K562 (cell line): ENCODE measurements around the gene ACSF3.

ENCODE experiments used
- CTCF ChIP-seq, 3 experiments: IDR thresholded peaks in 2 of 3; conservative IDR thresholded peaks in 1 of 3; 2 replicates each; pipeline ENCODE4 v1.5.1; 2011 to 2012; ENCODE audit warnings: low read length in 3 of 3, mild to moderate bottlenecking in 3 of 3, control low read depth in 2 of 3, improper control_type of control experiment in 1 of 3, inconsistent platforms in 1 of 3, low read depth in 1 of 3, mixed read lengths in 1 of 3, moderate library complexity in 1 of 3; ENCODE audit not compliant: insufficient read depth in 2 of 3
- ETS1 ChIP-seq: conservative IDR thresholded peaks from 2 replicates; pipeline ENCODE4 v1.6.1; 2011; ENCODE audit warnings: low read depth, mild to moderate bottlenecking, low read length; ENCODE audit not compliant: control insufficient read depth

- TF ChIP-seq CTCF (IDR thresholded peaks at IDR 0.05 in 2 of 3, conservative IDR thresholded peaks at IDR 0.05 in 1 of 3; ENCODE audit: insufficient read depth in 2 of 3, low read depth in 1 of 3, low read length in 3 of 3) (no peak), ETS1 (no peak)
These were observed 59.4 kb downstream of the ACSF3 start for GRCh38 chr16:89152831-89153700.
